HG03571 (cell line): ENCODE data around the gene MORC3.

Experiments
- ATAC-seq: cut with Tn5 transposase; IDR thresholded peaks from one replicate; pipeline ENCODE4 v1.9.1; 2021; ENCODE audit not compliant: unreplicated experiment

The MORC3 gene

DNA sequence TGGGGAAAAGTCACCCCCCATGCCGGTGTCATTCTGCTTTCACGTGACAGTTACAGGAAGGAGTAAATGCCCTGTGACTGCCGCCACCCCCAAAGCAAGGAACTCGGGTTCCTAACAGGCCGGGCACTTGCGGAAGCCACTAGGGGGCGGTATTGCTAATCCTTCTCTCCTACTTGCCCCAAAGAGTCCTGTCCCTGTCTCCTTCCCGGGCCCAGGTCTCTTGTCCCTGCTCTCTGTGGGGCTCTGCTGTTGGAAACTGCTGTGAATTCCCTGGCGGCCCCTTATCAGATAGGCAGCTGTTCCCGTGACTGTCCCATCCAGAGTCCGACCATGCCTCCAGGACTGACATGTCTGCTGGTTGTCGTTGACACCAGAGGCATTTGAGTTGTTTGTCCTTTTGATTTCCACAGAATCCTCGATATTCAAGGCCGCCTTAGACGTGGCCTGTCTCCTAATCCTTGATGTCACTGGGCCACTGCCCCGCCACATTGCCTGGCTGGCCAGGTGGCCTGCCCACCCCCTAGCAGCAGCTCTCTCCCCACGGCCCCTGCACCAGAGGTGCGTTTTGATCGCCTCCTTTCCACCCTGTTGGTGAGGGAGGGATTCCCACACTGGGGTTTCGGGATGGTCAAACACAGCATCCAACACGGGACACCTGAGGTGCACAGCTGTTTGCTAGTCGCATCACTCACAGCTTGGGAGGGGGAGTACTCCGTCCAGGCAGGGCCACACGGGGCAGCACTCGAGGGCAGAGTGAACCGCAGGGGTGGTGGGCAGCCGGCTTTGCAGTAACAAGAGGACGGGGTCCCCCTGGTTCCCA lies 102.5 kb downstream of the MORC3 start:
- no peak for ATAC-seq

DNA sequence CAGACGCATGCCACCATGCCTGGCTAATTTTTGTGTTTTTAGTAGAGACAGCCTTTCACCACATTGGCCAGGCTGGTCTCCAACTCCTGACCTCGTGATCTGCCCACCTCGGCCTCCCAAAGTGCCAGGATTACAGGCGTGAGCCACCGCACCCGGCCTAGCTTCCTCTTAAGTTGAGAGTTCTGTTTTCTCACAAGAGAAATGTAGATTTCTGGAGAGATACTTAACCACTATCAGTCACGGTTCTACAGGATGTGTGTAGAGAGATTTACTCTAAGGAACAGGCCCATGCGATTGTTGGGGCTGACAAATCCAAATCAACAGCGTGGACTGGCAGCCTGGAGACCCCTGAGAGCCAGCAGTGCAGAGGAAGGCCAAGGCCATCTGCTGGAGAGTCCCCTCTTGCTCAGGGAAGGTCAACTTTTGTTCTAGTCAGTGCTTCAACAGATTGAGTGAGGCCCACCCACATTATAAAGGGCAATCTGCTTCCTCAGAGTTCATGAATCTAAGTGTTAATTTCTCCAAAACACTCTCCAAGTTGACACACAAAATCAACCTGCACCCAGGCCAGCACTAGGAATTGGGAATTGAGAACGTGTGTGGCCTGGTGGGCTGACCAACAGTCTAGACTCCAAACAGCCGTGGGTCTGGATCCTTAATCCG lies 103.9 kb downstream of the MORC3 start:
- ATAC-seq: no peak

DNA sequence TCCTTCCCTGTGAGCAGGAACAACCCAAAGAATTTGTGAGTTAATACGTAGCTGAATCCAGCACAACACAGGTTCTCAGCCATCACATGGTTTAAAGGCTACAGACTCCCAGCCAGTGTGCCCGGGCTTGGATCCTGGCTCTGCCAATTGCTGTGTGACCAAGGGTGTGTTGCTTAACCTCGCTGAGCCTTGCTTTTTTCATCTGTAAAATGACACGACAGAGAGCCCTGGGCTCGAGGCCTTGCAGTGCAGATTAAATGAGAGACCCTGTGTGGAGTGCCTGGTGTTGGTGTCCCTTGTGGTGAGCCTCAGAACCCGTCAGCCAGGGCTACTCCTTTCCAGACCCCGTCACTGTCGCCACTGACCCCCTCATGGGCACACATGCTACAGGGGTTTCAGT lies 104.6 kb downstream of the MORC3 start:
- no peak for ATAC-seq

DNA sequence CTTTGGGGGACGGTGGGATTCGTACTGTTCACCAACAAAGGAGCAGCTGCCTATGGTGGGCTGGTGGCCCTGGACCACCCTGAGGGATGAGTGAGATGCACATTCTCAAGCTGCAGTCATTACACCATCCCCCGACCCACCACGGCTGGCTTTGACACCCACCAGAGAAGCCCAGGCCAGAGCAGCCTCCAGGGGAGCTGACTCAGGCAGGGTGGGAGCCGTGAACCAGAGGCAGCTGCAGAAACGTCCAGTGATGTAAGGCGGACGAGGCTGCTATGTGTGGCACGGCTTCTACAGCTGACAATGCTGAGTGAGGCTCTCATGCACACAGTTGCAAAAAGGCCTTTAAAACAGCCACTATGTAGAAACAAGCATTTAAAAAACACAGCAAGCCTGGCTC lies 105.3 kb downstream of the MORC3 start:
- no peak for ATAC-seq
